ENCODE results near the gene MAP3K19.
"Not testable (repeated sequence)": the region's sequence is repeated elsewhere in the genome, so short reads cannot be mapped to it uniquely, and the experiment has no call there.

The MAP3K19 gene

GRCh38 chr2:135050132-135050531, 2.9 kb upstream of the MAP3K19 start:
- Mint-ChIP-seq H3K27me3 (ENCODE audit: low read depth) (peaks cover 4% of the 10 kb centered on the region), H3K4me3 (peak overlapping the region; percentile 73 to 77 (median 75)), H3K4me1 (peaks cover 25% of the 10 kb centered on the region), H3K36me3 (ENCODE audit: low read depth) (peaks cover 5% of the 10 kb centered on the region), H3K9me3 (no peaks in the 10 kb centered on the region), H3K27ac (peak overlapping the region in 1 of 3 experiments; percentile 85)
- no peak for TF ChIP-seq CTCF (IDR thresholded peaks at IDR 0.05; ENCODE audit: unreplicated experiment in 3 of 3)

- H3K27me3 Mint-ChIP-seq (ENCODE audit: low read depth): peaks cover 4% of the 10 kb centered on the region
- H3K36me3 Mint-ChIP-seq (ENCODE audit: low read depth): no peaks in the 10 kb centered on the region
- no peaks in the 10 kb centered on the region for H3K9me3 Mint-ChIP-seq
- peak overlapping the region in 1 of 3 experiments; percentile 27 for H3K27ac Mint-ChIP-seq
- no peak for TF ChIP-seq CTCF (IDR thresholded peaks at IDR 0.05; ENCODE audit: unreplicated experiment in 3 of 3)
- peaks cover 6% of the 10 kb centered on the region for H3K4me1 Mint-ChIP-seq
- no peak overlapping the region for H3K4me3 Mint-ChIP-seq
Measured at GRCh38 chr2:135048122-135048521, 875 bp upstream of the MAP3K19 start.

- H3K36me3 Mint-ChIP-seq (ENCODE audit: low read depth): no peaks in the 10 kb centered on the region
- no peaks in the 10 kb centered on the region for H3K4me1 Mint-ChIP-seq
- no peak overlapping the region for H3K4me3 Mint-ChIP-seq
- no peak overlapping the region for H3K27ac Mint-ChIP-seq
- H3K27me3 Mint-ChIP-seq (ENCODE audit: low read depth): peaks cover 5% of the 10 kb centered on the region
- H3K9me3 Mint-ChIP-seq: no peaks in the 10 kb centered on the region
- TF ChIP-seq CTCF (IDR thresholded peaks at IDR 0.05; ENCODE audit: unreplicated experiment in 3 of 3): peak in 1 of 3 experiments; percentile 34
Measured at GRCh38 chr2:135043345-135043744, 3.9 kb downstream of the MAP3K19 start.

- H3K9me3 Mint-ChIP-seq: peaks cover 3% of the 10 kb centered on the region
- H3K4me1 Mint-ChIP-seq: no peaks in the 10 kb centered on the region
- H3K27ac Mint-ChIP-seq: no peak overlapping the region
- H3K36me3 Mint-ChIP-seq (ENCODE audit: low read depth): no peaks in the 10 kb centered on the region
- H3K4me3 Mint-ChIP-seq: no peak overlapping the region
- no peak for TF ChIP-seq CTCF (IDR thresholded peaks at IDR 0.05; ENCODE audit: unreplicated experiment in 3 of 3)
- H3K27me3 Mint-ChIP-seq (ENCODE audit: low read depth): peaks cover 5% of the 10 kb centered on the region
Measured at GRCh38 chr2:135037831-135038230, 9.4 kb downstream of the MAP3K19 start.

- H3K9me3 Mint-ChIP-seq: peaks cover 13% of the 10 kb centered on the region
- H3K4me3 Mint-ChIP-seq; H3K4me1 Mint-ChIP-seq; H3K27me3 Mint-ChIP-seq (ENCODE audit: low read depth); H3K27ac Mint-ChIP-seq; H3K36me3 Mint-ChIP-seq (ENCODE audit: low read depth): not testable (repeated sequence)
Measured at GRCh38 chr2:135033216-135033615, 14.0 kb downstream of the MAP3K19 start.

- no peak overlapping the region for H3K27ac Mint-ChIP-seq
- no peak for TF ChIP-seq CTCF (IDR thresholded peaks at IDR 0.05; ENCODE audit: unreplicated experiment in 3 of 3)
- H3K9me3 Mint-ChIP-seq: peaks cover 13% of the 10 kb centered on the region
- H3K36me3 Mint-ChIP-seq (ENCODE audit: low read depth): peaks cover 8% of the 10 kb centered on the region
- no peak overlapping the region for H3K4me3 Mint-ChIP-seq
- no peaks in the 10 kb centered on the region for H3K4me1 Mint-ChIP-seq
- no peaks in the 10 kb centered on the region for H3K27me3 Mint-ChIP-seq (ENCODE audit: low read depth)
Measured at GRCh38 chr2:135030826-135031225, 16.4 kb downstream of the MAP3K19 start.

All from nephron (organoid).